ENCODE measurements around the gene TMPRSS11F.

- TF ChIP-seq CTCF (IDR thresholded peaks at IDR 0.05) (no peak), POLR2A (IDR thresholded peaks at IDR 0.05) (no peak)
These were observed 46.8 kb upstream of the TMPRSS11F start for GRCh38 chr4:68176500-68176899.
